Left cardiac atrium (tissue), 4 donors: Measurements from ENCODE around the gene PROM1. TPM values are rescaled to one million over a fixed set of nuclear protein-coding genes. Genes with fewer than 3 reads are reported as not detected.

Source experiments
- ATAC-seq, 2 donors: fragments of 200-7000 bp; cut with Tn5 transposase; one replicate each; pipeline ENCODE4 v1.9.1; 2020; ENCODE audit warnings: mild to moderate bottlenecking in 2 of 2, moderate library complexity in 2 of 2
- DNase-seq: peaks from one replicate; pipeline ENCODE4 v3.0.0-alpha.2; 2020
- intact Hi-C, 2 donors: fragments of 100-400 bp; cut with DNase I; formaldehyde crosslinking; loops; one replicate each; pipeline versions ENCODE4 v1.14.1 to v1.15.1; 2022 to 2023
- total RNA-seq, 2 donors: library from RNA; stranded (reverse); fragmentation: NEBNext Ultra II Directional; extraction: Animal tissue kit (Norgen Biotek cat#: 25700); gene quantifications; one replicate each; pipeline ENCODE4 v1.2.1, GENCODE V29; 2021
- donor health status: DM: no; HTN: yes; CAD: no.
- donor health status: DM: no; HTN: yes; CAD: no; lungs with severe emphysema.
- donor health status: DM: yes; HTN: yes; CAD: no.
- donor health status: Dilated cardiomyopathy.

The PROM1 gene
- total RNA-seq, 2 donors from 2014 or later, result 5.5 to 5.8 TPM

- intact Hi-C loops, result loop anchor here in 1 of 2 donors (10.0 kb wide), 2 partner anchors 124 to 204 kb away; no protein-coding TSS in a partner anchor
- ATAC-seq (no peak), DNase-seq (no peak)
Measured at GRCh38 chr4:16009153-16009552, 74.7 kb downstream of the PROM1 start.

DNA sequence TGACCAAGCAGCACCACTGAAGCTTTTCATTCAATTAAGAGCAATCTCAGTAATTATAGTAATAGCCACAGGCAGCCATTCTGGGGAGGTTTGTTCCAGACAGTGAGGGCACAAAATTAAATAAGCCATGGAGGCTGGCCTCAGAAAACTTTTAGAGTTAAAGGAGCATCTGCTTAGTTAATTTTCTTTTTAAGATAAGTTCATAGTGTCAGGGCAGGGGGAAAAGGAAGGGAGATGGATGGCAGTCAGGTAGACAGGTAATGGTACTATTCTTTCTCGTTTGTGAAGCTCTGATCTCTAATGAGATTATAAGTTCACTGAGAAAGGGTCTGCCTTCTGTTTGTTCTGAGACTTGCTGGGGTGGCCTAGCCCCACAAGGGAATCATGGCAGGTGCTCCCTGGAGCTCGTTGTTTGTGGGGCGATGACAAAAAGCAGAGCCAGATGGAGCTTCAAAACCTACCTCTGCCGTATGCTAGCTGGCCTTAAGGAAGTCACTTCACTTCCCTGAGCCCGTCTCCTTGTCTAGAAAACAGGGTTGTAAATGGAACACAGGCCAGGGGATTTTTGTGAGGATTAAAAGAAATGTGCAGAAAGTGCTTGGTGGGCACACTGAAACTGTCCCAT, 76.2 kb downstream of the PROM1 start:
- DNase-seq, result no peak
- no peak for ATAC-seq
- intact Hi-C loops, result loop anchor here in 1 of 2 donors (10.0 kb wide), 2 partner anchors 123 to 203 kb away; no protein-coding TSS in a partner anchor

DNA sequence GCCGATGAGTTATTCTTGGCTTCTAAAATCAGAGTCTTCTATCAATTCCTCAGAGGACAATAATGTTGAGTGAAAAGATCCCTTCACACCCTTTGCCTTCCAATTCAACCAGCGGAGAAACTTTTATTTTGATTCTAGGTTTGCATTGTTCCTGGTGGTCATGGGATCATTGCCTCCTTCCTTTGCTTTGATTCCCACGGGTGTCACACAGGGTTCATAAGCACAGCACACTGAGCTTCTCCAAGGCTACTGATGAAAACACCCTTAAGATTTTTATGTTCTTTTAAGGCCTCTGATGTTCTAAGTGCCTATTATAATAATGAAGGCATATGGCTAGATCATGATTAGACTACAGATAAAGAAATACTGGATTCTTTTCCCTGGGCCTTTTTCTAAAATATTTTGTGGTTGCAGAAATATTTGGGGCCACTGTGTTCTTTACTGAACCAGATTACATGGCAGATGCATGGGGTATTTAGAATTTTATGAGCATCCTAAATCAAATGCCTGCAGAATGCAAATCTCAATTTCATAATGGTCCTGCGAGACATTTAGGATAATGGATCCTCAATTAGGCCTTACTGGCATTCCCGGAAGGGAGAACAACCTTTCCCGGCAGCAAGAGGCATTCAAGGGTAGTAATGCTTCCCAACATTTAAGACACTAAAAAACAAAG, 76.9 kb downstream of the PROM1 start:
- DNase-seq (no peak), ATAC-seq (no peak)
- intact Hi-C loops, result loop anchor here in 1 of 2 donors (10.0 kb wide), 2 partner anchors 122 to 202 kb away; no protein-coding TSS in a partner anchor

- ATAC-seq (no peak), DNase-seq (no peak)
- intact Hi-C loops, result loop anchor here in 1 of 2 donors (10.0 kb wide), 2 partner anchors 121 to 201 kb away; no protein-coding TSS in a partner anchor
Measured at GRCh38 chr4:16005676-16006075, 78.1 kb downstream of the PROM1 start.

GRCh38 chr4:16001484-16001858, 82.4 kb downstream of the PROM1 start:
- intact Hi-C loops, result loop anchor here (2.0 to 10.0 kb wide), 4 partner anchors 39 to 197 kb away; partner anchors contain the start of gene FGFBP2 (in 1 of the 2)
- DNase-seq, result peak; percentile 58
- peak; percentile 91 to 93 for ATAC-seq

DNA sequence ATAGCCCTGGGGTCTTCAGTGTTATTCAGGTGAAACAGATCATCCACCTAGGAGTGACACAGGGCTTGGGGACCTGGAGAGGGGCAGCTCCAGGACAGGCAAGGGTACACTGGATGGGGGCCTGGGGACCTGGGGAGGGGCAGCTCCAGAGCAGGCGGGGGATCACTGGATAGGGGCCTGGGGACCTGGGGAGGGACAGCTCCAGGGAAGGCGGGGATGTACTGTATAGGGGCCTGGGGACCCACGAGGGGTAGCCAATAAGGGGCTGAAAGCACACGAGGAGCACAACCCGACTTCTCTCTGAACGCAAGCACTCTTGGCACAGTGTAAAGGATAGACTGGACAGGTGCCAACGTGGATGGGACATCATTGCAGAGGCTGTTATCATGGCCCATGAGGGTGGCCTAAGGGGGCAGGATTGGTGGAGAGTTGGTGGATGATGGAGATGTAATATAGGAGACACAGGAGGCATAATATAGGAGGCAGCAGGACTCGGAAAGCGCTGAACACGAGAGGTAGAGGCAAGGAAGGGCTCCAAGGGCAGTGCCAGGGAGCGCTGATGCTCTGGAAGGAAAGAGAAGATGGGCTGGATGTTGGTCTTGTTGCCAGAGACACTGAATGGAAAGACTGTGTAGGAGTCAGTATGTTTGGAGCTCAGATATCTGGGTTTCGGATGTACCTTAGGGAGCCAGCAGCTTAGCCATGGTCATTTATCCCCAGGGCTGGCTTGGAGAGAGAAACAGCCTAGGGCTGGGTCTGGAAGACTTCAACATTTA, 82.9 kb downstream of the PROM1 start:
- ATAC-seq, result peak in 1 of 2 donors; percentile 13
- intact Hi-C loops, result loop anchor here (2.0 to 10.0 kb wide), 4 partner anchors 39 to 196 kb away; partner anchors contain the start of gene FGFBP2 (in 1 of the 2)
- no peak for DNase-seq

DNA sequence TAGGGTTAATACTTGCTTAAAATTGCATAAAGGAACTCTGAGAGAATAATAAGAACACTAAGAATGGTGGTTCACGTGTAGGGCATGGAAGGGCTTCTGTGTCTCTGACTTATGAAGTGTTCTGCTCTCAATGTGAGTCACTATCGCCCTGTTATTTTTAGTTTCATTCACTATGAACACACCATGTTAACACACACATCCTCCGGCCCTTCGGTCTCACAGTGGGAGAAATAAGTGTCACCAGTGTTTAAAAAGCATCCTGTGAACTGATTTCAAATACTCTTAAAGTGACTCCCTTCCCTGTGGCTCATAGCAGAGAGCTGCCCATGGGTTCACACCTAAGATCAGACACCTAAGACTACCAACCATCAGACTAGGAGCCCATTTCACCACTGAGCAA, 87.0 kb downstream of the PROM1 start:
- ATAC-seq, result peak in 1 of 2 donors; percentile 47
- no peak for DNase-seq
- intact Hi-C loops, result no loop called here

- intact Hi-C loops, result no loop called here
- no peak for ATAC-seq
Measured at GRCh38 chr4:15995826-15996225, 88.0 kb downstream of the PROM1 start.

DNA sequence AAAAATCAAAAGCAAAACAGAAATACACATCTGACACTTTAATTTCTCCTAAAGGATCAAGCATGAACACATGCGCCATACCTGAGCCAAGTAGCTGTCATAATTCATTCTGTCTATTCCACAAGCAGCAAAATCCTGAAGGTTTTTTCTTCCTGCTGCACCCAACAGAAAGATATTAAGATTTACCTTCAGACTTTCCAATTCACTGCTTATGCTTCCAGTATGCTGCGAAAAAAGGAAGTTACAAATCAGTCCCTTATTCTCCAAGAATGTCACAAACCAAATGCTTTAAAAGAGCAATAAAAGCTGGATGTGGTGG, 91.7 kb downstream of the PROM1 start:
- no peak for ATAC-seq
- DNase-seq, result no peak
- intact Hi-C loops, result no loop called here

More at GRCh38 chr4:15995826-15996225, 88.0 kb downstream of the PROM1 start:
- no peak for DNase-seq

GRCh38 chr4:15990570-15991285, 93.1 kb downstream of the PROM1 start:
- DNase-seq, result no peak
- ATAC-seq, result peak in 1 of 2 donors; percentile 30
- intact Hi-C loops, result no loop called here

DNA sequence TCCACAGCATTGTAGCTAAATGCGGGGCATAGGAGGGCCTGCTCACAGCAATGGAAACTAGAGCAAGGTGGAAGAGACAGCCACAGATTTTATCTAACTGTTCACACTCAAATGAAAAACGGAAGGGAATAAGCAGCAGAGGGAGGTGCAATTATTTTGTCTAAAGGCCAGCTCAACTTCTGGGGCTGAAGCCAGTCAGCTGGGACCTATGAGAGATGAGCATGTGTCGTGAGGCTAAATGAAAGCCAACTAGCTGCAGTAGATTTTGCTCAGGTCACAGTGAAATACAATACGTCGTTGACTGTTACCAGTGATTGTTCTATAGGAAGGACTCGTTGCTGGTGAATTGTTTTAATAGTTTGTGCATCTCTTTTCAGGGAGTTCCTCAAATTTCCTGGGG, 94.4 kb downstream of the PROM1 start:
- intact Hi-C loops, result no loop called here
- DNase-seq (no peak), ATAC-seq (peak; percentile 70 to 87)

DNA sequence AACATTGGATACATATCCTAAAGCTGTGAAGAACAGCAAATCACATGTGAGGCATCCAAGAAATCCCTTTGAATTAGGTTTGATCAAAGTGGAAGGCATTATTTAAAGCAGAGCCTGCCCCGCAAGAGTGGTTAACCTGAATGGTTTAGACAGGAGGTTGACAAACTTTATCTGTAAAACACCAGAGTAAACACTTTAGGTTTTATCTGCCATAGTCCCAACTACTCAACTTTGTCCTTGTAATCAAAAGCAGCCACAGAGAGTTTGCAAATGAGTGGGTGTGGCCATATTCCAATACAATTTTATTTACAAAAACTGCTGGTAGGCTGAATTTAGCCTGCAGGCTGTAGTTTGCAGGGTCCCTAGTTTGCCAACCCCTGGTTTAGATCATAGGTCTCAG, 95.6 kb downstream of the PROM1 start:
- no peak for ATAC-seq
- DNase-seq, result no peak
- intact Hi-C loops, result no loop called here

GRCh38 chr4:15986907-15987306, 96.9 kb downstream of the PROM1 start:
- intact Hi-C loops, result no loop called here
- no peak for ATAC-seq
- DNase-seq, result no peak

DNA sequence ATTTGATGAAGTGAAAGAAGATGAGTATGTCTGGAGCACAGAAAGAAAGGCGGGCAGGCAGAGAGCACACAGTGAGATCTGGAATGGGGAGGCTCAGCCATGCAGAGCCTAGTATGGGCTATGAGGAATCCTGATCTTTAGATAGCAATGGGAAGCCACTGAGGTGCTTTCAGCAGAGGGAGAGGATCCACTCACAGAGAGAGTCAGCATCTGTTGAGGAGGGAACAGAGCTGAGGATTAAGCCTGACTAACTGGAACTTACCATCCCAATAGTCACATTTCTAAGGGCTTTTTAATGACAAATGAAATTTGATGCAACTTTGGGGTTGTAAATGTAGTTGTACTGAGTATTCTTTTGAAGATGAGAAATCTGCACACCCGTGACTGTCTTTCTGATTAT, 100.2 kb downstream of the PROM1 start:
- intact Hi-C loops, result no loop called here
- no peak for DNase-seq
- no peak for ATAC-seq

DNA sequence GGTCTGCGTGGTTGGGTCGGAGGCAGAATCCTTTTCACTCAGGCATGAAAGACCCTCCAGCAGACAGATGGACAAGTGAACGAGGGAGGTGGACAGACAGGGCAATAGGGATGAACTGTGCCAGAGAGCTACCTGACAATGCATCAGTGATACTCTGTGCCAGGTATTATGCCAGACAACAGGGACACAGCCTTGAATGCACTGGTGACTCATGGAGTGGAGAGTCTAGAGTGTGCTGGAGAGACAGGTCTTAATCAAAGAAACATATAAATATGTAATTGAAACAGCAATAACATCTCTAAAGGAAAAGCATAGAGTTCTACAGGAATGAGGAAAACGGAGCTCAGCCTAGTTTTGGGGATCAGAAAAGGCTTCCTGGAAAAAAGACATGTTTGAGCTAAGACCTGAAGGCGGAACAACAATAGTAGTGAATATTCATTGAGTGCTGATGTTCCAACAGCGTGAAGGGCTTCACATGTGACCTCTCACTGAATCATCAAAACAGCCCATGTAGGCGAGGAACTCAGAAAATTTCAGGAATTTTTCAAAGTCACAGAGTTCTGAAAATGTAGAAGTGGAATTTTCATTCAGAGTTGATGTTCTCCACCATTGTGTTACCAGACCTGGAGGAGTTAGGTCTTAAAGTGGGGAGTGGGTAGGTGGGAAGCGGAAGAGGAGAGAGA, 100.8 kb downstream of the PROM1 start:
- DNase-seq, result no peak
- no peak for ATAC-seq
- intact Hi-C loops, result no loop called here

GRCh38 chr4:15976456-15977447, 107.1 kb downstream of the PROM1 start:
- intact Hi-C loops, result no loop called here
- ATAC-seq (peak; percentile 90 to 93), DNase-seq (peak; percentile 33)

DNA sequence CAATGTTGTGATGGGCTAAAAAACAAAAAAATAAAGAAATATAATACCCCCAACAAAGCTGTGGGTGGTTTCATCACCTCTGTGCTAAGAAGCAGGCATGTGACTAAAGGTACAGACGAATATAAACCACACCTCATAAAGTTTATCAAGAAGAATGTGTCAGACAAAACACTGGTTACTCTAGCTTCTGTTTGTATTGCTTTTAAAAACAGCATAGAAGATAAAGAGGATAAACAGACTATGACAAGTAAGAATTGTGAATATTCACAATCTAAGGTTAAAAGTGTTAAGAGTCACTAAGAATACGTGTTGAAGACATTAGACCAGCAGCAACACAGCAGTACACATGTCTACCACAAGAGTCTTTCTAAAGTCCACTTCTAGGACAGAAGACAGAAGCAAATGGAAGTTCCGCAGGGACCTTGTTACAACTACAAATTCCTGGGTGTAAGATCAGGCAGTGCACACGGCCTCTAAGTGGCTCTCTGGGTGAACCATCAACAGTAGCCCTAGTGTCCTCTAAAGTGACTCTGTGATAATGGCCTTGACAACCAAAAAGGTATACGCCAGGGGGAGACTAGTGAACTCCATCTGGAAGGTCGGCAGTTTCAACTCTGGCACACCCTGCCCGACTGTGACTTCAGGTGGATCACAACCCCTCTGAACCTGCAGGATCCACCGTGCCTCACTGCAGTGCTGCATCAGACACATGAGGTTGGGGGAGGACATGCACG, 112.6 kb downstream of the PROM1 start:
- DNase-seq (no peak), ATAC-seq (peak; percentile 15 to 32)
- intact Hi-C loops, result no loop called here
